Measurements from ENCODE around the gene CAMLG.
A peak's percentile ranks its signal among the peaks of the same experiment; 100 is the strongest.

CAMLG gene

DNA sequence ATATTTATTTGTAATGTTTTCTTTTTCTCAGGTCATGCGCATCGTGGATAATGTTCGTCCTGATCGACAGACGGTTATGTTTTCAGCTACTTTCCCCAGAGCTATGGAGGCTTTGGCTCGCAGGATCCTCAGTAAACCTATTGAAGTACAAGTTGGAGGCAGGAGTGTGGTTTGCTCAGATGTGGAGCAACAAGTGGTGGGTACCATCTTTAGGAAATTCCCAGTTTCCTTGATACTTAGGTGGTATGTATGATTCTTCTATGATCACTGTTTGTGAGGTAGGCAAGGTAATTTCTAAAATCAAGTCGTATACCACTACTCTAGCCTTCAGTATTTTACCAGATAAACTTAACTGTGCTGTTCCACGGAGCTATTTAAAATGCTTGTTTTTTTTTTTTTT, 56.5 kb downstream of the CAMLG start:
- Histone ChIP-seq H3K27ac (ENCODE audit: extremely low read depth, low read depth, low read length) (no peak overlapping the region), H3K4me1 (ENCODE audit: control insufficient read depth, insufficient read depth, low read length) (no peaks in the 10 kb centered on the region), H3K4me3 (ENCODE audit: low read depth, low read length) (no peak overlapping the region), H3K36me3 (ENCODE audit: control insufficient read depth in 2 of 2, insufficient read depth in 1 of 2, low read length in 2 of 2) (peaks cover 92 to 93% of the 10 kb centered on the region in 2 experiments), H3K9me3 (ENCODE audit: control insufficient read depth, insufficient read depth, low read depth, low read length) (no peaks in the 10 kb centered on the region)
- TF ChIP-seq SCRT1 (tag by site-specific recombination; IDR thresholded peaks at IDR 0.05; ENCODE audit: borderline replicate concordance) (0 out of 2 replicates have a peak, but pooled peaks have one; percentile 57), SCRT2 (tag by site-specific recombination; IDR thresholded peaks at IDR 0.05) (peak; percentile 87), ZNF777 (tag by site-specific recombination; IDR thresholded peaks at IDR 0.05; ENCODE audit: borderline replicate concordance) (no peak)
- CTCF ChIA-PET, result interaction anchor here (0.6 kb wide), 1 partner anchor 1169 kb away, joined by 3 read pairs; no protein-coding TSS in a partner anchor
- POLR2A ChIA-PET, result interaction anchor here (0.6 kb wide), 1 partner anchor 36 kb away, joined by 4 read pairs; the partner anchor contains the start of gene DDX46

DNA sequence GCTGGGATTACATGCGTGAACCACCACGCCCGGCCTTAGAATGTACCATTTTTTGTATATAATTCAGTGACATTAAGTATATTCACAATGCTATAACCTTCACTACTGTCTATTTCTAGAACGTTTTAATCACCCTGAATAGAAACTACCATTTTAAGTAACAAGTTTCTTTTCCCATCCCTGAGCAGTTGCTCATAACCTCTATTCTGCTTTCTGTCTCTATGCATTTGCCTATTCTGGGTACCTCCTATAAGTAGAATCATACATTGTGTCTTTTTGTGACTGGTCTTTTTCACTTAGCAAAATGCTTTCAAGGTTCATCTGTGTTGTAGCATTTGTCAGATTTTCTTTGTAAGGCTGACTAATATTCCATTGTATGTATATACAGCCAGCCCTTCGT, 60.1 kb downstream of the CAMLG start:
- no peak overlapping the region for H3K27ac ChIP-seq (ENCODE audit: extremely low read depth, low read depth, low read length)
- H3K4me3 ChIP-seq (ENCODE audit: low read depth, low read length), result no peak overlapping the region
- H3K4me1 ChIP-seq (ENCODE audit: control insufficient read depth, insufficient read depth, low read length), result no peaks in the 10 kb centered on the region
- CTCF ChIA-PET, result interaction anchor here (0.6 kb wide), 1 partner anchor 61 kb away, joined by 4 read pairs; no protein-coding TSS in a partner anchor
- POLR2A ChIA-PET, result no interaction called here
- no peak for TF ChIP-seq ZNF157 (tag by site-specific recombination; IDR thresholded peaks at IDR 0.05)
- TF ChIP-seq ZNF19 (tag by site-specific recombination; IDR thresholded peaks at IDR 0.05; ENCODE audit: low read depth), result no peak
- no peak for TF ChIP-seq ZNF707 (tag by site-specific recombination; IDR thresholded peaks at IDR 0.05)
- TF ChIP-seq YY2 (tag by site-specific recombination; IDR thresholded peaks at IDR 0.05), result no peak
- no peak for TF ChIP-seq ZBTB1 (tag by site-specific recombination; IDR thresholded peaks at IDR 0.05)
- TF ChIP-seq, protein P1, sequence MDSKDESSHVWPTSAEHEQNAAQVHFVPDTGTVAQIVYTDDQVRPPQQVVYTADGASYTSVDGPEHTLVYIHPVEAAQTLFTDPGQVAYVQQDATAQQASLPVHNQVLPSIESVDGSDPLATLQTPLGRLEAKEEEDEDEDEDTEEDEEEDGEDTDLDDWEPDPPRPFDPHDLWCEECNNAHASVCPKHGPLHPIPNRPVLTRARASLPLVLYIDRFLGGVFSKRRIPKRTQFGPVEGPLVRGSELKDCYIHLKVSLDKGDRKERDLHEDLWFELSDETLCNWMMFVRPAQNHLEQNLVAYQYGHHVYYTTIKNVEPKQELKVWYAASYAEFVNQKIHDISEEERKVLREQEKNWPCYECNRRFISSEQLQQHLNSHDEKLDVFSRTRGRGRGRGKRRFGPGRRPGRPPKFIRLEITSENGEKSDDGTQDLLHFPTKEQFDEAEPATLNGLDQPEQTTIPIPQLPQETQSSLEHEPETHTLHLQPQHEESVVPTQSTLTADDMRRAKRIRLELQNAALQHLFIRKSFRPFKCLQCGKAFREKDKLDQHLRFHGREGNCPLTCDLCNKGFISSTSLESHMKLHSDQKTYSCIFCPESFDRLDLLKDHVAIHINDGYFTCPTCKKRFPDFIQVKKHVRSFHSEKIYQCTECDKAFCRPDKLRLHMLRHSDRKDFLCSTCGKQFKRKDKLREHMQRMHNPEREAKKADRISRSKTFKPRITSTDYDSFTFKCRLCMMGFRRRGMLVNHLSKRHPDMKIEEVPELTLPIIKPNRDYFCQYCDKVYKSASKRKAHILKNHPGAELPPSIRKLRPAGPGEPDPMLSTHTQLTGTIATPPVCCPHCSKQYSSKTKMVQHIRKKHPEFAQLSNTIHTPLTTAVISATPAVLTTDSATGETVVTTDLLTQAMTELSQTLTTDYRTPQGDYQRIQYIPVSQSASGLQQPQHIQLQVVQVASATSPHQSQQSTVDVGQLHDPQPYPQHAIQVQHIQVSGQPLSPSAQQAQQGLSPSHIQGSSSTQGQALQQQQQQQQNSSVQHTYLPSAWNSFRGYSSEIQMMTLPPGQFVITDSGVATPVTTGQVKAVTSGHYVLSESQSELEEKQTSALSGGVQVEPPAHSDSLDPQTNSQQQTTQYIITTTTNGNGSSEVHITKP (tag by site-specific recombination; IDR thresholded peaks at IDR 0.05), result no peak
- TF ChIP-seq YY1 (tag by site-specific recombination; IDR thresholded peaks at IDR 0.05), result no peak
- no peak for TF ChIP-seq ZBTB8A (tag by site-specific recombination; IDR thresholded peaks at IDR 0.05)
- TF ChIP-seq, protein P2, sequence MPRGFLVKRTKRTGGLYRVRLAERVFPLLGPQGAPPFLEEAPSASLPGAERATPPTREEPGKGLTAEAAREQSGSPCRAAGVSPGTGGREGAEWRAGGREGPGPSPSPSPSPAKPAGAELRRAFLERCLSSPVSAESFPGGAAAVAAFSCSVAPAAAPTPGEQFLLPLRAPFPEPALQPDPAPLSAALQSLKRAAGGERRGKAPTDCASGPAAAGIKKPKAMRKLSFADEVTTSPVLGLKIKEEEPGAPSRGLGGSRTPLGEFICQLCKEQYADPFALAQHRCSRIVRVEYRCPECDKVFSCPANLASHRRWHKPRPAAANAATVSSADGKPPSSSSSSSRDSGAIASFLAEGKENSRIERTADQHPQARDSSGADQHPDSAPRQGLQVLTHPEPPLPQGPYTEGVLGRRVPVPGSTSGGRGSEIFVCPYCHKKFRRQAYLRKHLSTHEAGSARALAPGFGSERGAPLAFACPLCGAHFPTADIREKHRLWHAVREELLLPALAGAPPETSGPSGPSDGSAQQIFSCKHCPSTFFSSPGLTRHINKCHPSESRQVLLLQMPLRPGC (tag by site-specific recombination; IDR thresholded peaks at IDR 0.05), result no peak
- peaks cover 85 to 87% of the 10 kb centered on the region in 2 experiments for H3K36me3 ChIP-seq (ENCODE audit: control insufficient read depth in 2 of 2, insufficient read depth in 1 of 2, low read length in 2 of 2)
- no peaks in the 10 kb centered on the region for H3K9me3 ChIP-seq (ENCODE audit: control insufficient read depth, insufficient read depth, low read depth, low read length)
